SK-N-DZ (cell line): ENCODE data around the gene KAT14.
"Not testable (repeated sequence)": the region's sequence is repeated elsewhere in the genome, so short reads cannot be mapped to it uniquely, and the experiment has no call there.

Experiments used
- DNase-seq: peaks from one replicate; pipeline ENCODE4 v3.0.0-alpha.2; 2015; ENCODE audit warnings: low spot score

KAT14 gene

GRCh38 chr20:18154342-18154741 lies 16.7 kb downstream of the KAT14 start:
- DNase-seq = no peak

GRCh38 chr20:18156045-18156444 lies 18.4 kb downstream of the KAT14 start:
- DNase-seq = no peak

- no peak for DNase-seq
Observed at GRCh38 chr20:18164356-18164755, 26.7 kb downstream of the KAT14 start.

GRCh38 chr20:18165553-18165952 lies 27.9 kb downstream of the KAT14 start:
- DNase-seq = no peak

- DNase-seq = no peak
Observed at GRCh38 chr20:18166241-18166881, 28.7 kb downstream of the KAT14 start.

GRCh38 chr20:18166950-18167349 lies 29.3 kb downstream of the KAT14 start:
- DNase-seq = no peak

GRCh38 chr20:18172379-18172778 lies 34.7 kb downstream of the KAT14 start:
- no peak for DNase-seq

- no peak for DNase-seq
Observed at GRCh38 chr20:18174906-18175683, 37.4 kb downstream of the KAT14 start.

GRCh38 chr20:18176318-18176785 lies 38.7 kb downstream of the KAT14 start:
- no peak for DNase-seq

- not testable (repeated sequence) for DNase-seq
Observed at GRCh38 chr20:18180366-18180765, 42.7 kb downstream of the KAT14 start.

GRCh38 chr20:18180815-18181214 lies 43.2 kb downstream of the KAT14 start:
- no peak for DNase-seq

GRCh38 chr20:18187020-18187419 lies 49.4 kb downstream of the KAT14 start:
- DNase-seq = no peak

- no peak for DNase-seq
Observed at GRCh38 chr20:18188434-18188833, 50.8 kb downstream of the KAT14 start.

GRCh38 chr20:18190338-18191233 lies 52.9 kb downstream of the KAT14 start:
- DNase-seq = no peak

- DNase-seq = no peak
Observed at GRCh38 chr20:18191306-18191705, 53.6 kb downstream of the KAT14 start.

- DNase-seq = not testable (repeated sequence)
Observed at GRCh38 chr20:18194461-18194860, 56.8 kb downstream of the KAT14 start.

GRCh38 chr20:18195931-18196330 lies 58.3 kb downstream of the KAT14 start:
- DNase-seq = no peak

GRCh38 chr20:18197382-18198070 lies 59.9 kb downstream of the KAT14 start:
- no peak for DNase-seq

GRCh38 chr20:18202966-18203365 lies 65.3 kb downstream of the KAT14 start:
- DNase-seq = no peak

- DNase-seq = not testable (repeated sequence)
Observed at GRCh38 chr20:18203700-18204099, 66.0 kb downstream of the KAT14 start.

GRCh38 chr20:18213002-18213401 lies 75.3 kb downstream of the KAT14 start:
- no peak for DNase-seq
